HepG2 (cell line): Measurements from ENCODE around the gene TAMALIN. TPM values are rescaled to one million over a fixed set of nuclear protein-coding genes. Genes with fewer than 3 reads are reported as not detected.

ENCODE experiments used
- CCDC6 ChIP-seq: sonication (generic); formaldehyde crosslinking; IDR thresholded peaks from 2 replicates; pipeline ENCODE4 v1.8.1; 2022; ENCODE audit warnings: mild to moderate bottlenecking, missing genetic modification reagents, moderate library complexity
- ERF ChIP-seq: IDR thresholded peaks from 2 replicates; pipeline ENCODE4 v1.6.1; 2018; ENCODE audit warnings: missing biosample characterization, missing genetic modification reagents
- MEIS1 ChIP-seq: sonication (generic); formaldehyde crosslinking; IDR thresholded peaks from 2 replicates; pipeline ENCODE4 v1.9.0; 2021; ENCODE audit warnings: mild to moderate bottlenecking, missing genetic modification reagents, moderate library complexity, borderline replicate concordance
- MTA3 ChIP-seq: sonication (generic); formaldehyde crosslinking; IDR thresholded peaks from 2 replicates; pipeline ENCODE4 v1.4.0; 2020; ENCODE audit warnings: missing genetic modification reagents
- NCOR1 ChIP-seq: fragments of 200-600 bp; sonication (generic); IDR thresholded peaks from 2 replicates; pipeline ENCODE4 v1.7.0; 2017; ENCODE audit warnings: antibody characterized with exemption, low read length, borderline replicate concordance
- NRL ChIP-seq: sonication (generic); formaldehyde crosslinking; IDR thresholded peaks from 2 replicates; pipeline ENCODE4 v1.5.0; 2020; ENCODE audit warnings: missing genetic modification reagents, mild to moderate bottlenecking, moderate library complexity, borderline replicate concordance
- PPARG ChIP-seq: conservative IDR thresholded peaks from 2 replicates; pipeline ENCODE4 v1.6.1; 2016; ENCODE audit warnings: missing biosample characterization, missing genetic modification reagents
- PTBP1 ChIP-seq: fragments of 200-400 bp; formaldehyde crosslinking; IDR thresholded peaks from 2 replicates; pipeline ENCODE4 v1.6.1; 2018; ENCODE audit warnings: low read length, low read depth; ENCODE audit not compliant: poor library complexity, severe bottlenecking
- RARG ChIP-seq: sonication (generic); formaldehyde crosslinking; IDR thresholded peaks from 2 replicates; pipeline ENCODE4 v1.4.0; 2020; ENCODE audit warnings: low read depth, mild to moderate bottlenecking, missing genetic modification reagents
- RBFOX2 ChIP-seq: fragments of 200-400 bp; formaldehyde crosslinking; IDR thresholded peaks from 2 replicates; pipeline ENCODE4 v1.6.1; 2017; ENCODE audit warnings: low read depth, mild to moderate bottlenecking, low read length
- SAFB2 ChIP-seq: sonication (generic); formaldehyde crosslinking; IDR thresholded peaks from 2 replicates; pipeline ENCODE4 v1.5.1; 2020; ENCODE audit warnings: missing genetic modification reagents, low read depth, mild to moderate bottlenecking, borderline replicate concordance
- SAP130 ChIP-seq: IDR thresholded peaks from 2 replicates; pipeline ENCODE4 v1.6.1; 2016; ENCODE audit warnings: low read depth
- SRSF9 ChIP-seq: fragments of 200-400 bp; formaldehyde crosslinking; IDR thresholded peaks from 2 replicates; pipeline ENCODE4 v1.6.1; 2018; ENCODE audit warnings: borderline replicate concordance, mild to moderate bottlenecking, low read depth, low read length; ENCODE audit not compliant: insufficient read depth, poor library complexity, severe bottlenecking
- ZMAT3 ChIP-seq: sonication (generic); formaldehyde crosslinking; conservative IDR thresholded peaks from 2 replicates; pipeline ENCODE4 v1.7.0; 2021; ENCODE audit warnings: missing genetic modification reagents
- ZNF225 ChIP-seq: sonication (generic); formaldehyde crosslinking; IDR thresholded peaks from 2 replicates; pipeline ENCODE4 v1.4.0; 2020; ENCODE audit warnings: mild to moderate bottlenecking, missing genetic modification reagents
- ZNF318 ChIP-seq: sonication (generic); formaldehyde crosslinking; IDR thresholded peaks from 2 replicates; pipeline ENCODE4 v1.4.0; 2020; ENCODE audit warnings: mild to moderate bottlenecking, missing genetic modification reagents
- ZNF557 ChIP-seq: sonication (generic); formaldehyde crosslinking; IDR thresholded peaks from 2 replicates; pipeline ENCODE4 v1.4.0; 2020; ENCODE audit warnings: missing genetic modification reagents
- ZNF567 ChIP-seq: sonication (generic); formaldehyde crosslinking; IDR thresholded peaks from 2 replicates; pipeline ENCODE4 v1.8.1; 2023; ENCODE audit warnings: mild to moderate bottlenecking, missing genetic modification reagents, borderline replicate concordance
- ZNF7 ChIP-seq: IDR thresholded peaks from 2 replicates; pipeline ENCODE4 v1.6.1; 2016; ENCODE audit warnings: missing biosample characterization, missing genetic modification reagents
- polyA plus RNA-seq, 8 experiments: library from polyadenylated mRNA; depleted of rRNA in 3 of 8; stranded (reverse) in 7 of 8; unstranded in 1 of 8; fragments of >200 nt; fragmentation: Illumina TruSeq in 4 of 8; extraction: Trizol in 4 of 8; gene quantifications; 2 replicates each; pipeline versions ENCODE4 v1.2.1 to v1.2.3, GENCODE V29; 2011 to 2016; ENCODE audit warnings: low read depth in 4 of 8, missing spikeins in 1 of 8, mixed read lengths in 1 of 8; ENCODE audit not compliant: insufficient read depth in 1 of 8
- total RNA-seq, 5 experiments: library from RNA; depleted of rRNA; stranded (reverse); fragments of >200 nt; fragmentation: Illumina TruSeq; extraction: Trizol; gene quantifications; 2 replicates each; pipeline ENCODE4 v1.2.3, GENCODE V29; 2016; ENCODE audit warnings: low read depth in 1 of 5
- TF ChIP-seq, protein P1 (sequence below): sonication (generic); formaldehyde crosslinking; IDR thresholded peaks from 2 replicates; pipeline ENCODE4 v1.4.0; 2020; ENCODE audit warnings: missing genetic modification reagents

Gene TAMALIN
- total and polyA plus RNA-seq, 2 of the 13 experiments (the other 11 are each of a cell fraction or from before 2014, with no cell fraction given) = 2.9 to 10.9 TPM

DNA sequence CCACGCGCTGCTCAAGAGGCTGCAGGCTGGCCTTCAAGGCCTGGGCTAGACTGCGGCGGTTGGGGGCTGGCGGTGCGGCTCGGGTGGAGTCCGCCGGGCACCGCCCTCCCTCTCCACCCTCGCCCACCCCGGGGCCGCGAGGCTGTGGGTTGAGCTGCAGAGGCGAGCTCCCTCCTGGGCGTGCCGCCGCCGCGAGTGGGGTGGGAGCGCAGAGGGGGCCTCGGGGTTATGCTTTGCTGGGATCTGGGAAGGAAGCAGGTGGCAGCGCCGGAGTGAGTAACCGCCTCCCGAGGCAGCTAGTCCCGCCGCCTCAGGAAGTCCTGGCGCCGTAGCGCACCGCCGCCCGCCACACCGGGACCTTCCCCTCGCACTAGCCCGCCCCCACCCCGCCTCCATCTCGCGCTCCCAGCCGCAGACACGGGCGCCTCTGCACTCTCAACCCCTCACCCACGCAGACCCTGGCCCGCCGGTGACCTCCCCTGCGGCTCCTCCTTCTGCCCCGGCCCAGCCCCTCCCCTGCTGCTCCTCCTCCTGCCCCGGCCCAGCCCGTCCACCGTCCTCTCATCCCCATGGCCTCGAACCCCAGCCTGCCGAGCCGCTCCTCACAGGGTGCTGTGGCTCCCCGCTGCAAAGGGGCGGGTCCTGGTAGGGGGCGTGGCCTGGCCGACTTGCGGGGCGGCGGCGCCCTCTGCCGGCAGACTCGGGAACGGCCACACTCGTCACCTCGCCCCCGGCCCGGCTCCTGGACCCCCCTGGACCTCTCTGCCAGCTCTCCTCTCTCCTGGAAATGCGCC is 16.6 kb downstream of the TAMALIN start (continued):
- no peak for TF ChIP-seq ZNF318 (CRISPR knock-in tag)
- peak; percentile 51 for TF ChIP-seq SAP130 (CRISPR knock-in tag)
- TF ChIP-seq NRL (CRISPR knock-in tag) = 0 out of 2 replicates have a peak, but pooled peaks have one; percentile 2
- TF ChIP-seq ERF (CRISPR knock-in tag) = peak; percentile 41; the same call in 1 of the 2 replicates
- no peak for TF ChIP-seq RARG (CRISPR knock-in tag)
- TF ChIP-seq, protein P1, sequence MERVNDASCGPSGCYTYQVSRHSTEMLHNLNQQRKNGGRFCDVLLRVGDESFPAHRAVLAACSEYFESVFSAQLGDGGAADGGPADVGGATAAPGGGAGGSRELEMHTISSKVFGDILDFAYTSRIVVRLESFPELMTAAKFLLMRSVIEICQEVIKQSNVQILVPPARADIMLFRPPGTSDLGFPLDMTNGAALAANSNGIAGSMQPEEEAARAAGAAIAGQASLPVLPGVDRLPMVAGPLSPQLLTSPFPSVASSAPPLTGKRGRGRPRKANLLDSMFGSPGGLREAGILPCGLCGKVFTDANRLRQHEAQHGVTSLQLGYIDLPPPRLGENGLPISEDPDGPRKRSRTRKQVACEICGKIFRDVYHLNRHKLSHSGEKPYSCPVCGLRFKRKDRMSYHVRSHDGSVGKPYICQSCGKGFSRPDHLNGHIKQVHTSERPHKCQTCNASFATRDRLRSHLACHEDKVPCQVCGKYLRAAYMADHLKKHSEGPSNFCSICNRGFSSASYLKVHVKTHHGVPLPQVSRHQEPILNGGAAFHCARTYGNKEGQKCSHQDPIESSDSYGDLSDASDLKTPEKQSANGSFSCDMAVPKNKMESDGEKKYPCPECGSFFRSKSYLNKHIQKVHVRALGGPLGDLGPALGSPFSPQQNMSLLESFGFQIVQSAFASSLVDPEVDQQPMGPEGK (CRISPR knock-in tag) = peak; percentile 85; the same call in 1 of the 2 replicates
- TF ChIP-seq RBFOX2 = 0 out of 2 replicates have a peak, but pooled peaks have one; percentile 27
- TF ChIP-seq CCDC6 (CRISPR knock-in tag) = 0 out of 2 replicates have a peak, but pooled peaks have one; percentile 50
- no peak for TF ChIP-seq PTBP1
- no peak for TF ChIP-seq PPARG (CRISPR knock-in tag)
- TF ChIP-seq ZNF225 (CRISPR knock-in tag) = no peak
- no peak for TF ChIP-seq MEIS1 (CRISPR knock-in tag)
- TF ChIP-seq MTA3 (CRISPR knock-in tag) = no peak
- TF ChIP-seq ZMAT3 (CRISPR knock-in tag) = 0 out of 2 replicates have a peak, but pooled peaks have one; percentile 14
- TF ChIP-seq ZNF567 = no peak; the same call in 1 of the 2 replicates
- TF ChIP-seq NCOR1 = no peak
- no peak for TF ChIP-seq ZNF7 (CRISPR knock-in tag)
- no peak for TF ChIP-seq ZNF557 (CRISPR knock-in tag)
- no peak for TF ChIP-seq SRSF9
- no peak; the same call in 1 of the 2 replicates for TF ChIP-seq SAFB2 (CRISPR knock-in tag)
